ENCODE data around the gene ZBTB20.

The ZBTB20 gene

DNA sequence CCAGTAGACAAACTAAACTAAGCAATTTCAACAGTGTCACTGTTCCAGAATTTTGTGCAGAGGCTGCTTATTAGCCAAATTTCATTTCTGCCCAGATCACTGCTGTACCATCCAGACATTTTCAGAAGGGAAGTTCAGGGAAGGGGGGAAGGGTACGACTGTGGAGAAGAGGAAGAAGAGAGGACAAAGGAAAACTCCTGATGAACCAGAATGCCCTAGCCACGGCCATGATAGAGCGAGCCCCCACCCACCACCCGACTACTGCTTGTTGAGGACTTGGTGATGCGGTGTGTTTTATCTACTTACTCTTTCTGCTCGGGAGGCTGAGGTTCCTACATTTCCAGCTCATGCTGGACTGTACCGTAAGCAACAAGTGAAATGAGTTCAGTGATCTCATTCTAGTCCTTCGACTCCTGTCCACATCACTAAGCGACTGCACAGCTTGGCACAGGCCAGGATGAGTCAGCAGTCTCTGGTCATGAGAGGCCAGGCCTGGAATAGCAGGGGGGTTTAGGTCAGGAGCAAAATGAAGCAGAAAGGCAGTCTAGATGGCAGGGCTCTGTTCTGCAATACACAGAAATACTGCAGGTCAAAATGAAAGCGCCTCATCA, 522.4 kb downstream of the ZBTB20 start:
- no peak overlapping the region for H3K4me3 ChIP-seq (replicated peaks; ENCODE audit: insufficient read depth, low read length)
- DNase-seq (ENCODE audit: low read depth in 1 of 2, low spot score in 1 of 2), result no peak

DNA sequence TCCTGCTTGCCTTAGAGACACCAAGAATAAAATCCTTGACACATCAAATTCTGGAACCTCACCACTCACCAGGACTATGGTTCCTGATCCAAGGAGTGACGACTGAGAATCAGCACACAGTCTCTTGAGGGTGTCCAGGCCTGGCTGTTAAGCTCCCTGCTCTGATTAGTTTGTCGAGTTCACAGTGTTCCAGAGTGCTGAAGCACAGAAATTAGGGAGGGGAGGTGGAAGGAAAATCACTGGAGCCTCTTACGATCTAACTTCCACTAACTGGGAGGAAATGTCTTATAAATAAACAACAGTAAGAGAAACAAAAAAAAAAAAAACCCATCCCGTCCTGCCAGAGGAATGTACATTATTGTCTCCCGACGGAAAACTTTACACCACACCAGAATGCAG, 523.0 kb downstream of the ZBTB20 start:
- Histone ChIP-seq H3K27me3 (ENCODE audit: insufficient read depth, poor library complexity, severe bottlenecking) (no peaks in the 10 kb centered on the region), H3K4me3 (replicated peaks; ENCODE audit: insufficient read depth, low read length) (no peak overlapping the region), H3K27ac (replicated peaks) (no peak overlapping the region)
- no peak for DNase-seq (ENCODE audit: low read depth in 1 of 2, low spot score in 1 of 2)
- TF ChIP-seq GABPA (IDR thresholded peaks at IDR 0.05; ENCODE audit: low read depth) (no peak), CTCF (IDR thresholded peaks at IDR 0.05; ENCODE audit: insufficient read depth, low read length) (no peak), SPI1 (IDR thresholded peaks at IDR 0.05; ENCODE audit: borderline replicate concordance, low read depth) (no peak), POLR2AphosphoS5 (IDR thresholded peaks at IDR 0.05; ENCODE audit: low read depth) (no peak)
- TF ChIP-seq, protein P1, sequence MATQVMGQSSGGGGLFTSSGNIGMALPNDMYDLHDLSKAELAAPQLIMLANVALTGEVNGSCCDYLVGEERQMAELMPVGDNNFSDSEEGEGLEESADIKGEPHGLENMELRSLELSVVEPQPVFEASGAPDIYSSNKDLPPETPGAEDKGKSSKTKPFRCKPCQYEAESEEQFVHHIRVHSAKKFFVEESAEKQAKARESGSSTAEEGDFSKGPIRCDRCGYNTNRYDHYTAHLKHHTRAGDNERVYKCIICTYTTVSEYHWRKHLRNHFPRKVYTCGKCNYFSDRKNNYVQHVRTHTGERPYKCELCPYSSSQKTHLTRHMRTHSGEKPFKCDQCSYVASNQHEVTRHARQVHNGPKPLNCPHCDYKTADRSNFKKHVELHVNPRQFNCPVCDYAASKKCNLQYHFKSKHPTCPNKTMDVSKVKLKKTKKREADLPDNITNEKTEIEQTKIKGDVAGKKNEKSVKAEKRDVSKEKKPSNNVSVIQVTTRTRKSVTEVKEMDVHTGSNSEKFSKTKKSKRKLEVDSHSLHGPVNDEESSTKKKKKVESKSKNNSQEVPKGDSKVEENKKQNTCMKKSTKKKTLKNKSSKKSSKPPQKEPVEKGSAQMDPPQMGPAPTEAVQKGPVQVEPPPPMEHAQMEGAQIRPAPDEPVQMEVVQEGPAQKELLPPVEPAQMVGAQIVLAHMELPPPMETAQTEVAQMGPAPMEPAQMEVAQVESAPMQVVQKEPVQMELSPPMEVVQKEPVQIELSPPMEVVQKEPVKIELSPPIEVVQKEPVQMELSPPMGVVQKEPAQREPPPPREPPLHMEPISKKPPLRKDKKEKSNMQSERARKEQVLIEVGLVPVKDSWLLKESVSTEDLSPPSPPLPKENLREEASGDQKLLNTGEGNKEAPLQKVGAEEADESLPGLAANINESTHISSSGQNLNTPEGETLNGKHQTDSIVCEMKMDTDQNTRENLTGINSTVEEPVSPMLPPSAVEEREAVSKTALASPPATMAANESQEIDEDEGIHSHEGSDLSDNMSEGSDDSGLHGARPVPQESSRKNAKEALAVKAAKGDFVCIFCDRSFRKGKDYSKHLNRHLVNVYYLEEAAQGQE (IDR thresholded peaks at IDR 0.05; ENCODE audit: insufficient replicate concordance, low read depth), result no peak

More for the DNA sequence above, 522.4 kb downstream of the ZBTB20 start:
- no peak overlapping the region for H3K27ac ChIP-seq (replicated peaks)
- H3K27me3 ChIP-seq (ENCODE audit: insufficient read depth, poor library complexity, severe bottlenecking), result no peaks in the 10 kb centered on the region
- TF ChIP-seq GABPA (IDR thresholded peaks at IDR 0.05; ENCODE audit: low read depth) (no peak), POLR2AphosphoS5 (IDR thresholded peaks at IDR 0.05; ENCODE audit: low read depth) (no peak), SPI1 (IDR thresholded peaks at IDR 0.05; ENCODE audit: borderline replicate concordance, low read depth) (no peak), CTCF (IDR thresholded peaks at IDR 0.05; ENCODE audit: insufficient read depth, low read length) (no peak)
- TF ChIP-seq, protein P1 (IDR thresholded peaks at IDR 0.05; ENCODE audit: insufficient replicate concordance, low read depth), result no peak

GRCh38 chr3:114623420-114624046, 523.6 kb downstream of the ZBTB20 start:
- TF ChIP-seq POLR2AphosphoS5 (IDR thresholded peaks at IDR 0.05; ENCODE audit: low read depth) (no peak), CTCF (IDR thresholded peaks at IDR 0.05; ENCODE audit: insufficient read depth, low read length) (no peak), SPI1 (IDR thresholded peaks at IDR 0.05; ENCODE audit: borderline replicate concordance, low read depth) (no peak), GABPA (IDR thresholded peaks at IDR 0.05; ENCODE audit: low read depth) (no peak)
- TF ChIP-seq, protein P1 (IDR thresholded peaks at IDR 0.05; ENCODE audit: insufficient replicate concordance, low read depth), result no peak
- no peaks in the 10 kb centered on the region for H3K27me3 ChIP-seq (ENCODE audit: insufficient read depth, poor library complexity, severe bottlenecking)
- H3K4me3 ChIP-seq (replicated peaks; ENCODE audit: insufficient read depth, low read length), result no peak overlapping the region
- no peak overlapping the region for H3K27ac ChIP-seq (replicated peaks)
- DNase-seq (ENCODE audit: low read depth in 1 of 2, low spot score in 1 of 2), result no peak
